HepG2 (cell line): ENCODE results near the gene SEC14L2. TPM values are rescaled to one million over a fixed set of nuclear protein-coding genes. Genes with fewer than 3 reads are reported as not detected.
A peak's percentile ranks its signal among the peaks of the same experiment; 100 is the strongest.

Source experiments
- CBX5 ChIP-seq: sonication (generic); formaldehyde crosslinking; IDR thresholded peaks from 2 replicates; pipeline ENCODE4 v1.4.0; 2020; ENCODE audit warnings: missing genetic modification reagents, borderline replicate concordance
- NAIF1 ChIP-seq: sonication (generic); formaldehyde crosslinking; IDR thresholded peaks from 2 replicates; pipeline ENCODE4 v1.5.0; 2020; ENCODE audit warnings: mild to moderate bottlenecking, missing genetic modification reagents, borderline replicate concordance
- NFRKB ChIP-seq: fragments of 450-650 bp; IDR thresholded peaks from 2 replicates; pipeline ENCODE4 v1.6.1; 2017
- ZNF496 ChIP-seq: sonication (generic); formaldehyde crosslinking; IDR thresholded peaks from 2 replicates; pipeline ENCODE4 v1.8.1; 2023; ENCODE audit warnings: mild to moderate bottlenecking, moderate library complexity, missing genetic modification reagents; ENCODE audit not compliant: insufficient replicate concordance
- ZNF501 ChIP-seq: sonication (generic); formaldehyde crosslinking; IDR thresholded peaks from 2 replicates; pipeline ENCODE4 v1.5.1; 2020; ENCODE audit warnings: mild to moderate bottlenecking, moderate library complexity, missing genetic modification reagents
- ZNF839 ChIP-seq: sonication (generic); formaldehyde crosslinking; IDR thresholded peaks from 2 replicates; pipeline ENCODE4 v1.4.0; 2020; ENCODE audit warnings: missing genetic modification reagents, mild to moderate bottlenecking, borderline replicate concordance
- polyA plus RNA-seq, 8 experiments: library from polyadenylated mRNA; depleted of rRNA in 3 of 8; stranded (reverse) in 7 of 8; unstranded in 1 of 8; fragments of >200 nt; fragmentation: Illumina TruSeq in 4 of 8; extraction: Trizol in 4 of 8; gene quantifications; 2 replicates each; pipeline versions ENCODE4 v1.2.1 to v1.2.3, GENCODE V29; 2011 to 2016; ENCODE audit warnings: low read depth in 4 of 8, missing spikeins in 1 of 8, mixed read lengths in 1 of 8; ENCODE audit not compliant: insufficient read depth in 1 of 8
- total RNA-seq, 5 experiments: library from RNA; depleted of rRNA; stranded (reverse); fragments of >200 nt; fragmentation: Illumina TruSeq; extraction: Trizol; gene quantifications; 2 replicates each; pipeline ENCODE4 v1.2.3, GENCODE V29; 2016; ENCODE audit warnings: low read depth in 1 of 5
- TF ChIP-seq, protein P1 (sequence below): sonication (generic); formaldehyde crosslinking; IDR thresholded peaks from 2 replicates; pipeline ENCODE4 v1.5.0; 2020; ENCODE audit warnings: mild to moderate bottlenecking, missing genetic modification reagents
- TF ChIP-seq, protein P2 (sequence below): sonication (generic); formaldehyde crosslinking; IDR thresholded peaks from 2 replicates; pipeline ENCODE4 v1.8.0; 2022; ENCODE audit warnings: missing genetic modification reagents, mild to moderate bottlenecking, borderline replicate concordance
- TF ChIP-seq, protein P3 (sequence below), 2 experiments: sonication (generic) in 1 of 2; formaldehyde crosslinking in 1 of 2; IDR thresholded peaks; 2 replicates each; pipeline versions ENCODE4 v1.4.0 to v1.6.1; 2018 to 2020; ENCODE audit warnings: missing genetic modification reagents in 2 of 2, borderline replicate concordance in 1 of 2, low read depth in 1 of 2, mild to moderate bottlenecking in 1 of 2, missing biosample characterization in 1 of 2
- TF ChIP-seq, protein P4 (sequence below): fragments of 450-650 bp; IDR thresholded peaks from 2 replicates; pipeline ENCODE4 v1.6.1; 2017
- TF ChIP-seq, protein P5 (sequence below): IDR thresholded peaks from 2 replicates; pipeline ENCODE4 v1.6.1; 2016

Gene SEC14L2
- total and polyA plus RNA-seq, 2 of the 13 experiments (the other 11 are each of a cell fraction or from before 2014, with no cell fraction given), result 4.1 to 5.1 TPM

DNA sequence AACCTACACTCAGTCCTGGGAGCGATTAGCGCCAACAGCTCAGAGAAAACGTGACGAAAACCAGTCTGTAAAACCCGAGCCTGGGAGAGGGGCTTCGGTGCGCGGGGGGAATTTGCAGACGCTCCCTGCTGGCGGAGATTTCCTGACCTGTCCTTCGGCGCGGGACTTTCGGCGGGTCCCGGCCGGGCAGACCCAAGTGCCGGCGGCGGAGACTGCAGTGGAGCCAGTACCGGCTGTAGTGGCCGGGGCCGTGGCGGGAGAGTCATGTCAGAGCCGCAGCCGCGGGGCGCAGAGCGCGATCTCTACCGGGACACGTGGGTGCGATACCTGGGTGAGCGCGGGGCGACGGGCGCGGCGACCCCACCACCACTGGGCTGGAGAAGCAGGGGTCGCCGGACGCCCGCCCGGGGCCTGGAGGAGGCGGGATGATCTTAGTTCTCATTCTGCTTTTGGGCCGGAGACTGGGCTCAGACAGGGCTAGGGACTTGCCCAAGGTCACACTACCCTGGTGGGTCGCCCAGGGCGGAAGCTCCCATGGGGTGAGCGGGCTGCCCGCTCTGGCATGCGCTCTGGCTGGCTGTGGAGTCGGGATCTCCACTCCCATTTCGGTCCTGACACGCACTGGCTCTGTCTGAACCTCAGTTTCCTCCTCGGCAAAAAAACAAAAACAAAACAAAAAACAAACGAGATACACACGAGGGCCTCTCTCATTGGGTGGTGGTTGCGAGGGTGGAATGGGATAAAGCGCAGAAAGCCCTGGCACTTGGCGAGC is 29.0 kb downstream of the SEC14L2 start, which contains the start of gene MTFP1 (continued):
- TF ChIP-seq, protein P1, sequence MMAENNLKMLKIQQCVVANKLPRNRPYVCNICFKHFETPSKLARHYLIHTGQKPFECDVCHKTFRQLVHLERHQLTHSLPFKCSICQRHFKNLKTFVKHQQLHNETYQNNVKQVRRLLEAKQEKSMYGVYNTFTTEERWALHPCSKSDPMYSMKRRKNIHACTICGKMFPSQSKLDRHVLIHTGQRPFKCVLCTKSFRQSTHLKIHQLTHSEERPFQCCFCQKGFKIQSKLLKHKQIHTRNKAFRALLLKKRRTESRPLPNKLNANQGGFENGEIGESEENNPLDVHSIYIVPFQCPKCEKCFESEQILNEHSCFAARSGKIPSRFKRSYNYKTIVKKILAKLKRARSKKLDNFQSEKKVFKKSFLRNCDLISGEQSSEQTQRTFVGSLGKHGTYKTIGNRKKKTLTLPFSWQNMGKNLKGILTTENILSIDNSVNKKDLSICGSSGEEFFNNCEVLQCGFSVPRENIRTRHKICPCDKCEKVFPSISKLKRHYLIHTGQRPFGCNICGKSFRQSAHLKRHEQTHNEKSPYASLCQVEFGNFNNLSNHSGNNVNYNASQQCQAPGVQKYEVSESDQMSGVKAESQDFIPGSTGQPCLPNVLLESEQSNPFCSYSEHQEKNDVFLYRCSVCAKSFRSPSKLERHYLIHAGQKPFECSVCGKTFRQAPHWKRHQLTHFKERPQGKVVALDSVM, result no peak
- TF ChIP-seq, protein P2, sequence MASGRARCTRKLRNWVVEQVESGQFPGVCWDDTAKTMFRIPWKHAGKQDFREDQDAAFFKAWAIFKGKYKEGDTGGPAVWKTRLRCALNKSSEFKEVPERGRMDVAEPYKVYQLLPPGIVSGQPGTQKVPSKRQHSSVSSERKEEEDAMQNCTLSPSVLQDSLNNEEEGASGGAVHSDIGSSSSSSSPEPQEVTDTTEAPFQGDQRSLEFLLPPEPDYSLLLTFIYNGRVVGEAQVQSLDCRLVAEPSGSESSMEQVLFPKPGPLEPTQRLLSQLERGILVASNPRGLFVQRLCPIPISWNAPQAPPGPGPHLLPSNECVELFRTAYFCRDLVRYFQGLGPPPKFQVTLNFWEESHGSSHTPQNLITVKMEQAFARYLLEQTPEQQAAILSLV (CRISPR knock-in tag), result 0 out of 2 replicates have a peak, but pooled peaks have one; percentile 15
- TF ChIP-seq, protein P3, sequence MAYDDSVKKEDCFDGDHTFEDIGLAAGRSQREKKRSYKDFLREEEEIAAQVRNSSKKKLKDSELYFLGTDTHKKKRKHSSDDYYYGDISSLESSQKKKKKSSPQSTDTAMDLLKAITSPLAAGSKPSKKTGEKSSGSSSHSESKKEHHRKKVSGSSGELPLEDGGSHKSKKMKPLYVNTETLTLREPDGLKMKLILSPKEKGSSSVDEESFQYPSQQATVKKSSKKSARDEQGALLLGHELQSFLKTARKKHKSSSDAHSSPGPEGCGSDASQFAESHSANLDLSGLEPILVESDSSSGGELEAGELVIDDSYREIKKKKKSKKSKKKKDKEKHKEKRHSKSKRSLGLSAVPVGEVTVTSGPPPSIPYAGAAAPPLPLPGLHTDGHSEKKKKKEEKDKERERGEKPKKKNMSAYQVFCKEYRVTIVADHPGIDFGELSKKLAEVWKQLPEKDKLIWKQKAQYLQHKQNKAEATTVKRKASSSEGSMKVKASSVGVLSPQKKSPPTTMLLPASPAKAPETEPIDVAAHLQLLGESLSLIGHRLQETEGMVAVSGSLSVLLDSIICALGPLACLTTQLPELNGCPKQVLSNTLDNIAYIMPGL (CRISPR knock-in tag; IDR thresholded peaks at IDR 0.05; ENCODE audit: borderline replicate concordance in 1 of 2, low read depth in 1 of 2), result peak in 1 of 2 experiments; percentile 62; a peak in 3 of 4 replicates
- TF ChIP-seq ZNF839 (0 out of 2 replicates have a peak, but pooled peaks have one; percentile 6), ZNF496 (no peak), NFRKB (no peak), ZNF501 (CRISPR knock-in tag) (peak; percentile 57; the same call in 1 of the 2 replicates), NAIF1 (CRISPR knock-in tag) (peak; percentile 33; the same call in 1 of the 2 replicates), CBX5 (CRISPR knock-in tag) (peak; percentile 45; the same call in 1 of the 2 replicates)
- TF ChIP-seq, protein P4, sequence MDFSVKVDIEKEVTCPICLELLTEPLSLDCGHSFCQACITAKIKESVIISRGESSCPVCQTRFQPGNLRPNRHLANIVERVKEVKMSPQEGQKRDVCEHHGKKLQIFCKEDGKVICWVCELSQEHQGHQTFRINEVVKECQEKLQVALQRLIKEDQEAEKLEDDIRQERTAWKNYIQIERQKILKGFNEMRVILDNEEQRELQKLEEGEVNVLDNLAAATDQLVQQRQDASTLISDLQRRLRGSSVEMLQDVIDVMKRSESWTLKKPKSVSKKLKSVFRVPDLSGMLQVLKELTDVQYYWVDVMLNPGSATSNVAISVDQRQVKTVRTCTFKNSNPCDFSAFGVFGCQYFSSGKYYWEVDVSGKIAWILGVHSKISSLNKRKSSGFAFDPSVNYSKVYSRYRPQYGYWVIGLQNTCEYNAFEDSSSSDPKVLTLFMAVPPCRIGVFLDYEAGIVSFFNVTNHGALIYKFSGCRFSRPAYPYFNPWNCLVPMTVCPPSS, result no peak
- TF ChIP-seq, protein P5, sequence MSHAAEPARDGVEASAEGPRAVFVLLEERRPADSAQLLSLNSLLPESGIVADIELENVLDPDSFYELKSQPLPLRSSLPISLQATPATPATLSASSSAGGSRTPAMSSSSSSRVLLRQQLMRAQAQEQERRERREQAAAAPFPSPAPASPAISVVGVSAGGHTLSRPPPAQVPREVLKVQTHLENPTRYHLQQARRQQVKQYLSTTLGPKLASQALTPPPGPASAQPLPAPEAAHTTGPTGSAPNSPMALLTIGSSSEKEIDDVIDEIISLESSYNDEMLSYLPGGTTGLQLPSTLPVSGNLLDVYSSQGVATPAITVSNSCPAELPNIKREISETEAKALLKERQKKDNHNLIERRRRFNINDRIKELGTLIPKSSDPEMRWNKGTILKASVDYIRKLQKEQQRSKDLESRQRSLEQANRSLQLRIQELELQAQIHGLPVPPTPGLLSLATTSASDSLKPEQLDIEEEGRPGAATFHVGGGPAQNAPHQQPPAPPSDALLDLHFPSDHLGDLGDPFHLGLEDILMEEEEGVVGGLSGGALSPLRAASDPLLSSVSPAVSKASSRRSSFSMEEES (CRISPR knock-in tag), result peak; percentile 46; the same call in 1 of the 2 replicates
